ENCODE results near the gene ADAP1.

GRCh38 chr7:974820-975681, 20.6 kb upstream of the ADAP1 start, which contains the start of gene COX19:
- TF ChIP-seq ZNF781 (CRISPR knock-in tag; IDR thresholded peaks at IDR 0.05; ENCODE audit: borderline replicate concordance, not compliant biosample characterization) (no peak), HDAC6 (IDR thresholded peaks at IDR 0.05; ENCODE audit: low read depth, low read length) (no peak), CTCF (CRISPR knock-in tag; IDR thresholded peaks at IDR 0.05) (peak; percentile 10; the same call in 1 of the 2 replicates), KLF13 (CRISPR knock-in tag; IDR thresholded peaks at IDR 0.05) (no peak), MXI1 (IDR thresholded peaks at IDR 0.05; ENCODE audit: borderline replicate concordance, low read depth, low read length) (peak; percentile 60; the same call in 1 of the 3 replicates), ZBTB49 (CRISPR knock-in tag; IDR thresholded peaks at IDR 0.05; ENCODE audit: borderline replicate concordance) (peak; percentile 81; the same call in 1 of the 2 replicates), PBX3 (CRISPR knock-in tag; IDR thresholded peaks at IDR 0.05; ENCODE audit: borderline replicate concordance) (no peak), ZBTB7A (CRISPR knock-in tag; IDR thresholded peaks at IDR 0.05) (no peak), XBP1 (CRISPR knock-in tag; IDR thresholded peaks at IDR 0.05) (no peak), ASH2L (IDR thresholded peaks at IDR 0.05; ENCODE audit: insufficient read length, low read depth, low read length) (peak; percentile 83), NCOA2 (CRISPR knock-in tag; IDR thresholded peaks at IDR 0.05) (peak; percentile 39)
